NCI-H1092 (cell line): ENCODE results near the gene MSH3.
"Not testable (repeated sequence)": the region's sequence is repeated elsewhere in the genome, so short reads cannot be mapped to it uniquely, and the experiment has no call there.

Experiments
- DNase-seq: peaks from one replicate; lab custom pipeline; 2025; lab: John Stamatoyannopoulos, UW

MSH3 gene

GRCh38 chr5:80755626-80756025, 101.2 kb downstream of the MSH3 start:
- no peak for DNase-seq

GRCh38 chr5:80756292-80756691, 101.8 kb downstream of the MSH3 start:
- no peak for DNase-seq

GRCh38 chr5:80757290-80757689, 102.8 kb downstream of the MSH3 start:
- DNase-seq: no peak

GRCh38 chr5:80759866-80760577, 105.6 kb downstream of the MSH3 start:
- DNase-seq: no peak

GRCh38 chr5:80760680-80761079, 106.2 kb downstream of the MSH3 start:
- DNase-seq: no peak

GRCh38 chr5:80761176-80761575, 106.7 kb downstream of the MSH3 start:
- DNase-seq: no peak

GRCh38 chr5:80761966-80762365, 107.5 kb downstream of the MSH3 start:
- no peak for DNase-seq

- no peak for DNase-seq
Observed at GRCh38 chr5:80762573-80762972, 108.1 kb downstream of the MSH3 start.

GRCh38 chr5:80763211-80763610, 108.8 kb downstream of the MSH3 start:
- no peak for DNase-seq

GRCh38 chr5:80763873-80764647, 109.6 kb downstream of the MSH3 start:
- no peak for DNase-seq

- DNase-seq: no peak
Observed at GRCh38 chr5:80764786-80765185, 110.3 kb downstream of the MSH3 start.

GRCh38 chr5:80777347-80778287, 123.2 kb downstream of the MSH3 start:
- no peak for DNase-seq

- no peak for DNase-seq
Observed at GRCh38 chr5:80780024-80780423, 125.6 kb downstream of the MSH3 start.

- DNase-seq: no peak
Observed at GRCh38 chr5:80780761-80781285, 126.4 kb downstream of the MSH3 start.

- DNase-seq: no peak
Observed at GRCh38 chr5:80781356-80781755, 126.9 kb downstream of the MSH3 start.

- DNase-seq: no peak
Observed at GRCh38 chr5:80782626-80783025, 128.2 kb downstream of the MSH3 start.

- DNase-seq: not testable (repeated sequence)
Observed at GRCh38 chr5:80783751-80784150, 129.3 kb downstream of the MSH3 start.

- no peak for DNase-seq
Observed at GRCh38 chr5:80784451-80784850, 130.0 kb downstream of the MSH3 start.

- DNase-seq: not testable (repeated sequence)
Observed at GRCh38 chr5:80789319-80790016, 135.0 kb downstream of the MSH3 start.

GRCh38 chr5:80790698-80791097, 136.2 kb downstream of the MSH3 start:
- no peak for DNase-seq

- no peak for DNase-seq
Observed at GRCh38 chr5:80793354-80793753, 138.9 kb downstream of the MSH3 start.

GRCh38 chr5:80796846-80797245, 142.4 kb downstream of the MSH3 start:
- DNase-seq: no peak
